ENCODE data around the gene PCDH19.

GRCh38 chrX:100377826-100378225 lies 32.2 kb downstream of the PCDH19 start:
- TF ChIP-seq CTCF (conservative IDR thresholded peaks at IDR 0.05; ENCODE audit: low read length): no peak
- TF ChIP-seq EZH2phosphoT487 (IDR thresholded peaks at IDR 0.05; ENCODE audit: borderline replicate concordance, low read depth, low read length): no peak
